ENCODE results near the gene NRAS.

Gene NRAS

DNA sequence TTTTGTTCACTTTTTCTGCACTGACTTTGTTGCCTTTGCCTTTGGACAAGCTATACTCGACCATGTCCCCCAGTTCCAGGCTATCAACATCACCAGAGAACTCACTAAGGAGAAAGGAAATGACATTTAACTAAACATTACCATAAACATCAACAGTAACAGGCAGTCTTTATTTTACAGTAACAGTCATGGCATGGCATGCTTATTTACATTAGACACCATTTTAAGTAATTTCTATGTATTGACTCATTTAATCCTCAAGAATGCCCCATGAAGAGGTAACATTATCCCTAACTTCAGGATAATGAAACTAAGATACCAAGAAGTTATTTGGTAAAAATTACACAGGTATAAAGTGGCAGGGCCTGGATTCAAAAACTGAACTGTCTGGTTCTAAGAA, 8.7 kb upstream of the NRAS start:
- no peak for DNase-seq

DNA sequence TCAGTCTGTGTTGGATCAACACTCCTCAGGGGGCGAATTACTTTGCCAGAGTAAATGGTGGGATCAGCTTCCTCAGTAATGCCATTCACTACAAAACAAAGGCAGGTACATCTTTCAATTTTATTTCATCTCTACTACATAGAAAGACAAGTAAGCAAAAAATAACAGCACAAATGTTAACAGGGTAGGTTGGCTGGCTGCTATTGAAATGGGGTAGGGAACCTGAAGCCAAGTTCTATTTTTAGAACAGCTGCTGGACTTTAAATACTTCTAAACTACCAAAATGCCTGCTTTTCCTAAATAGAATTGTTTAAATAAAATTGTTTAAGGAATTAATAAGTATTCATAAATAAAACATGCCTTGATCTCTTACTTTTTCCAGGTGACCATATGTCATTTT, 7.3 kb upstream of the NRAS start:
- no peak for DNase-seq

DNA sequence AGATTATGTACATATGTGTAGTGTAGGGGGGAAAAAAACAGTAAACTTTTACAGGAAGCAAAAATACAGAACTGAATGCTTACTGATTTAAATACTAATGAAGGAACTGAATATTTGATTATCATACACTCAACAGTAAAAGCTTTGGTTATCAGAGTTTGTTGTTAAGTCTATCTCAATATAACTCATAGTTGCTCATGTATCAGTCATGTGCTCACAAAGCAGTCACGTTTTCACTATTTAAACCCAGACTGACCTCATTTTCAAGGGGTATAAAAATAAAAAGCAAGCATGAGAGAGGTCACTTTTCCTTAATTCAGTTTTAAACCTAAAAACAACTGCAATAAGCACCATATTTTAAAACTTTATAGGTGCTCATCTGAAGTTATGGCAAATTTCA, 6.9 kb upstream of the NRAS start:
- DNase-seq, result no peak

DNA sequence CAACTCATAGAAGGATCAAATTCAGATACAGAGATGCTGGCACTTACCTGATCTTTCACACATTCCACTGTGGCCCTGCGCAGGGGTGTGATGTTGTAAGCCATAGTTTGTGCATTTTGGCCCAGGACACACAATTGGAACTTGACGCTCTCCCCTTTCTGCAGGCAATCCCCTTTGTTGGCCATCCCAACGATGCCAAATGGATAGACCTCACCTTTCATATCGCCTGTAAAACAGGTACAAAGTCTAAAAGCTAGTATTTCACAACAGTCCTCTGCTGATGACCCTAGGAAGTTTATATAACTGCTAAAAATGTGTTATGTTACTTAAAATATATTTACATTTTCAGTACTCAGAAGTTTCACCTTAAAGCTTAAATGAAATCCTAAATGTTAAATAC, 3.9 kb upstream of the NRAS start:
- no peak for DNase-seq

DNA sequence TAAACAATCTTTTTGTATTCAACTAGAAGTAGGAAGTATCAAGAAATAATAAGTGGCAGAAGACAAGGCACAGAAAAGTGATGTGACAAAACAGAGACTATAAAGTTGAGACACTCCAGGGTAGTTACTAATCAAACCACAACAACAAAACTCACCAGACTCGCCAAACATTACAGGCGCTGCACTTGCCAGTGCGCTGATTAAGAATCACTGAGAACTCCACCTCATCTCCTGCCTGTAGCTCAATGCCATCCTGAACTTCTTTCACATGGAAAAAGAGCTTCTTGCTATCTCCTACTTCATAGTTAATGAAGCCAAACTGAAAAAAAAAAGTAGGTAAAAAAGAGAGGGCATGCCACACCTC, 2.8 kb upstream of the NRAS start:
- no peak for DNase-seq

DNA sequence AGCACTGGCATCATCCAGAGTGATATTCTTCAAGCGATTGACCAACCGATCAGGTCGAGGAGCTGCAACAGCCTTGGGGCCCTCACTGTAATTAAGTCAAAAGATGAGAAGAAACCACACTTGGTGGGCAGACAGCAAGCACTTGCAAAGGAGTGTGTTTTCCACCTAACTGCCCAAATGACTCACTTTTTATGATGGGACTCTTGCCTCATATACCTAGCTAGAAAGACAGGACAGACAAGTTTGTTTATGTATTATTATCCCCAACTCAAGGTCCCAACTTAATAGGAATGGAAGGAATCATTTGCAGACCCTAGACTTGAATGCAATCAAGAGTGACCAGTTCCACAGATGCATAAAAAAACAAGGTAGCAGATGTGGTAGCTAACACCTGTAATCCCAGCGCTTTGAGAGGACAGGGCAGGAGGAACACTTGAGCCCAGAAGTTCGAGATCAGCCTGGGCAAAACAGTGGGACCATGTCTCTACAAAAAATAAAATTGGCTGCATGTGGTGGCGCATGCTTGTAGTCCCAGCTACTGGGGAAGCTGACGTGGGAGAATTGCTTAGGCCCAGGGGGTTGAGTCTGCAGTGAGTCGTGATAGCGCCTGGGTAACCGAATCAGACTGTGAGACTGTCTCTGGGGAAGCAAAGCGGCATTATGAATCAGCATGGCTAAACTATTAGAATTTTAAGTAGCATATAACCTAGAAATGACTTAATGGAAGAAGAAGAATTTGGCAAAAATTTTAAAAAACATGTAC, 2.3 kb upstream of the NRAS start:
- DNase-seq, result no peak

DNA sequence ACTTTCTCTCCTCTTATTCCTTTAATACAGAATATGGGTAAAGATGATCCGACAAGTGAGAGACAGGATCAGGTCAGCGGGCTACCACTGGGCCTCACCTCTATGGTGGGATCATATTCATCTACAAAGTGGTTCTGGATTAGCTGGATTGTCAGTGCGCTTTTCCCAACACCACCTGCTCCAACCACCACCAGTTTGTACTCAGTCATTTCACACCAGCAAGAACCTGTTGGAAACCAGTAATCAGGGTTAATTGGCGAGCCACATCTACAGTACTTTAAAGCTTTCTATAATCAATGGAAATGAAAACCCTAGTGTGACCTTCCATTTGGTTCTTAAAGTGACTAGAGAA, 643 bp downstream of the NRAS start:
- DNase-seq, result no peak

DNA sequence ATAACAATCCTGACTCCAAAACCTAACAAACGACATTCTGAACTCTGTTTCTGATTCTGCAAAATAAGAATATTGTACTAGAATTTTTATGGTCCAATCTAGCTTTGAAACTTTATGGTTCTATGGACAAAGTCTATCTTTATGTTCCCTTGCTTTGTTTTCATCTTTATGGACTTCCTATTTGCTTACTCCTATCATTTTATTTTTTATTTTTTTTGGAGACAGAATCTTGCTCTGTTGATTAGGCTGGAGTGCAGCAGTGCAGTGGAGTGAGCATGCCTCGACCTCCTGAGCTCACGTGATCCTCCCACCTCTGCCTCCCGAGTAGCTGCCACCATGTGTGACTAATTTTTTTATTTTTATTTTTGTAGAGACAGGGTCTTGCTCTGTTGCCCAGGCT, 3.6 kb downstream of the NRAS start:
- DNase-seq, result no peak

DNA sequence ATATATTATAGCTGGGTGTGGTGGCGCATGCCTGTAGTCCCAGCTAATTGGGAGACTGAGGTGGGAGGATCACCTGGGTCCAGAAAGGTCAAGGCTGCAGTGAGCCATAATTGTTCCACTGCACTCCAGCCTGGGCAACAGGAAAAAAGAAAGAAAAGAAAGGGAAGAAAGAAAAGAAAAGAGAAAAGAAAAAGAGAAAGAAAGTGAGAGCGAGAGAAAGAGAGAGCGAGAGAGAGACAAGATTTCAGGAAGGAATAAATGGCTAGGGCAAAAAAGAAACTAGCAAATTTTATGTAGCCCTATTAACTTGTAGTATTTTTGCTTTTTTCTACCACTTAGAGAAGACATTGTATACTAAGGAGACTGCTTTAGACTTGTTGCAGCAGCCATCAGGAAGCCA, 6.2 kb downstream of the NRAS start:
- no peak for DNase-seq

DNA sequence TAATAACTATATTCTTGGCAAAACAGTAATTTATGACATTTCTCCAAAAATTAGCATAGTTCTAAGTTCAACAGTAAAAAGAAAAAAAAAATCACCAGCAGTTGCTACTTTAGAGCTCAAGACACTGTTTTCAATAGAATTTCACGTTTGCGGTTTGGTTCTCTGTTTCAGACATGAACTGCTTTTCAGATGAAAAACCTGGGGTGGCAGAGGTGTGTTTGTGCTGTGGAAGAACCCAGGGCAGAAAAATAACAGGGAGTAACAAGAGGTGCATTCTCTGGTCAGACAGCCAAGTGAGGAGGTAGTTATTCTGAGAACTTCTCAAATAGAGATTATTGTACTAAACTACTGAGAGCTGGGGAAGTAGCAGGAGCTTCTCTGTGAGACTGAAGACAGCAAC, 9.0 kb downstream of the NRAS start:
- DNase-seq, result no peak

DNA sequence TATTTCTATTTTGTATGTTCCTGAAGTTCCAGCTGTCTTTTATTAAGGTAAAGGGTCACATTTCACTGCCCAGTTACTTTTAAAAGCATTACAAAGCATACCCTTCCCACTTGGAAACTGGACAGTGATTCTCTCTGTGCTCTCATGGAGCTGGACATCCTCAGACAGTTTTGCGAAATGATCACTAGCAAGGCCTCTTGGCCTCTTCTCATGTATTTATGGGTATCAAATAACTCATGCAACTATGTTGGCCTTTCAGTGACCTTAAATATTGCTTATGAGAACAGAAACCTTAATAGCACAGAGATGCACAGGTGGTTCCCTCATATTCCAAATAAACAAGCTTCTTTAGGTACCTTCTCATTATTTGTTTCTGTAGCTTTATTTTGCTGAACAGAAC, 13.3 kb downstream of the NRAS start:
- DNase-seq, result no peak

DNA sequence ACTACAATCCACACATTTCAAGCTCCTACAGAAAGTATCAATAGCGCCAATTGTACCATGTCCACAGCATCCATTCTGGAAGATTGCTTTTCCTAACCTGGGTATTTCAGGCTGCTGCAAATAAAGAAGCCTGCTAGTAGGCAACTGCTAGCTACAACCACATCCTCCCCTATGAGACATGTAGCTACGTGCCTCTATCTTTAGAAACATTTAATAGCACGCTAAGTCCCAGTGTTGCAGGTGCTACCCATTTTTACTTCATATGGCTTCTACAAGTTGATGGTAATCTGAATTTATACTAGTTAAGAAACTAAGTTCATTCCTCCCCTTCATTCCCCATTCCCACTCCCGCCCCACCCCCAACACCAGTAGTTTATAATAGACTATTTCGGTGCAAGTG, 13.8 kb downstream of the NRAS start:
- no peak for DNase-seq

DNA sequence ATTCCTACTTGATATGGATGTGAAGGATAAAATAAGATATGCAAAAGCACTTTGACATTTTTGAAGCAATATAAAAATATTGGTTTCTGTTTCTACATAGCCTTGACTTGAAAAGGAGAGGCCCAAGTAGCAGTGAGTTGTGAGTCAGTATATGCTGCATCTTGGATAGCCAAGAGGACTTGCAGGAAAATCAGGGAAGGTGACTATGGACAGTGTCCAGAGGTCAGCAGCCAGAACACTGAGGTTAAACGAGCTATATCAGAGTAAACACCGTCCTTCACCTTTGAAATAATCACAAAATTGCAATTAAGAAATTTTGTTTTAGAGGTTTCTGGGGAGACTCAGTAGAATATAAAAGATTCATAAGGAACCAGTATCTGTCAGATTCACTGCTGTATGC, 14.6 kb downstream of the NRAS start:
- no peak for DNase-seq

DNA sequence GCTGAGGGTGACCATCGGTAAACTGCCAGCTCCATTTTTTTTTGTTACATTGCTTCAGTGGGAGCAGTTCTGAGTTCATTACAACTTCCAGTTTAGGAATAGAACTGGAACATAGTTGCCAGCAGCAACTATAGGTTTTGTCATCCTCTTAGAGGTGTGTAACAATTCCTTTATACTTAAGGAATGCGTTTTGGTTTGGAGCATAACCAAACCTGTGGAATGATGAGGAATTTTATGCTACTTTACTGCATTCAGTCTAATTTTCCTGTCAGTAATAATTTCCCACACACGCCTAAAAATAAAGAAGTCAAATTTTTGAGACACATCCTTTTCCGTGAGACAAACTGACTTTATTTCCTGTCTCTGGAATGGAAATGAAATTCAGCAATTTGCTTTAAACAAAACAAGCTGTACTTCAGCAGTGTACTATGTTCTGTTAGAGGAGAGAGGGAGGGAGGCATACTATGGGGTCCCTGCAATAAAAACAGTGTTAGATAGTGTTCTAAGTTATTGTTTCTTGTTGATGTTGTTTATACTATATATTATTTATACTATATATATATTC, 16.5 kb downstream of the NRAS start:
- DNase-seq, result no peak

DNA sequence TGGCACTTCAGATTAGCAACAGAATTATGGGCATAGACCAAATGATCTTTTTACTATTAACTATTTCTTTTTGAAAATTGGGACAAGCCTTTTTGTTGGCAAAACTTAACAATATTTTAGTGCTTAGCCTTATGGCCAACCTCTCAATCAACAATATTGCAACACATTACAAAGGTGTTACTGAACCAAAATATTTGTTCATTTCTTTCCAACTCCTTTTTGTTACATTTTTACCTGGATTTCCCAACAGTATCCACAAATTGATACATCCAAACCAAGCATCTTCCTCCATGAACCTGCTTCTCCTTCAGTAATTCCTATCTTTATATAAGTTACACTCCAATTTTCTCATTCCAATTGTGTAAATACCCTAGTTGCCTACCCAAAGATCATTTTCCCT, 19.8 kb downstream of the NRAS start:
- DNase-seq, result no peak

DNA sequence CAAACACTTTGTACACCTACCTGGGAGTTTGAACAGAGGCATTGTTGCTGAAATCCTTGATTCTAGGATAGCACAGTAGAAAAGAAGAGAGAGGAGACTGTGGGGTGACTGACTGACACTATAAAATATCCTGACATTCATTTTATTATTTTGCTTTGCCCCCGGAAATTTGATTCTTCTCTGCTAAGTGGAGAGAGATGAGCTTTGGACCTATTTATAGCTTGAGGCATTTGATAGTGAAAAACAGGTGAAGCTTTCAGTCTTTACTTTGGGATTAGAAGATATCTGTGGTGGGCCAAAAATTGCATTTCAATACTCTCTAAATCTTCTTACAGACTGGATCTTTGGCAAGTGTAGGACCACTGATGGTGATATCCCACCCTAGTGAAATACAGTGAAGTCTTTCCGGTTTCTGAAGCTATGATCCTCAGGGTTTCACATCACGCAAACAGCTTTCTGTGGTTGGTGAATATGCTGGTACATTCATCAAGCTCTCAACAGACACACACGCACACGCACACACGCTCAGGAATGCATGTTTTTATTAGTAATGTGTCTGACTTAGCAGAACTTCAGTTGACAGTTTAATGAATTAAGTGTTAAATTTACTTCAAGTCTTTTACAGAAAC, 21.0 kb downstream of the NRAS start, which contains the start of gene AMPD1:
Gene AMPD1, minus strand, starts transcription at position 117 of the 629 bp plus-strand sequence. Its CDS starts 75 bp downstream, at position 42.
- DNase-seq, result no peak

DNA sequence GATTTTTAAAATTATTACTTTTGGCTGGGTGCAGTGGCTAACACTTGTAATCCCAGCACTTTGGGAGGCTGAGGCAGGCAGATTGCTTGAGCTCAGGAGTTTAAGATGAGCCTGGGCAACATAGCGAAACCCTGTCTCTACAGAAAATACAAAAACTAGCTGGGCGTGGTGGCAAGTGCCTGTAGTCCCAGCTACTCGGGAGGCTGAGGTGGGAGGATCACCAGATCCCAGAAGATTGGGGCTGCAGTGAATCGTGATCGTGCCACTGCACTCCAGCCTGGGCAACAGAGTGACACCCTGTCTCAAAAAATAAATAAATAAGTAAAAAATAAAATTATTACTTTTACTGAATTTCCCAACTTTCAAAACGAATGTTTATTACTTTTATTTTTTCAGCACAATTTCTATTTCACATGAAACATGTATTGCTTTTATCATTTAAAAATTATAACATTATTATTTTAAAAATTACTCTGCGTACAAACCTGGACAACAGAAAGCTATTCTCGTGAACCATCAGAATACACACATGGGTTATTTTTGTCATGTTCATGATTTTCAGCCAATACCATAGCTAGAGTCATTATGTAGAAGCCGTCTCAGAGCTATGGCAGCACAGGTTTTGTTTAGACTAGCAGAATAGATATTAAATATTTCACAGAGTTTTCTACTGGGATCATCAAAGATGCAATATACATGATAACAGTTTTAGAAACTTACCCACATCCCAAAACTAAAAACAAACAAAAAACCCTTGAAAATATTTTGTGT, 21.8 kb downstream of the NRAS start:
- DNase-seq, result no peak

DNA sequence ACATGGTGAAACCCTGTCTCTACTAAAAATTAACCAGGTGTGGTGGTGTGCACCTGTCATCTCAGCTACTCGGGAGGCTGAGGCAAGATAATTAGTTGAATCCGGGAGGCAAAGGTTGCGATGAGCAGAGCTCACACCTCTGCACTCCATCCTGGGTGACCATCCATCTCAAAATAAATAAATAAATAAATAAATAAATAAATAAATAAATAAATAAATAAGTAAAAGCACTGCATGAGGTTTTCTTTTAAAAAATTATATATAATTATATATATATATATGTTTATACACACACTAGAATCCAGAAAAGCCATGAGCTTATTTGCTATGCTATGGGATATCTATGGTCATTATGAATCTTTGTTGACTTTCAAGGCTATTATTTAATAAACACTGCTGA, 23.6 kb downstream of the NRAS start:
- no peak for DNase-seq

DNA sequence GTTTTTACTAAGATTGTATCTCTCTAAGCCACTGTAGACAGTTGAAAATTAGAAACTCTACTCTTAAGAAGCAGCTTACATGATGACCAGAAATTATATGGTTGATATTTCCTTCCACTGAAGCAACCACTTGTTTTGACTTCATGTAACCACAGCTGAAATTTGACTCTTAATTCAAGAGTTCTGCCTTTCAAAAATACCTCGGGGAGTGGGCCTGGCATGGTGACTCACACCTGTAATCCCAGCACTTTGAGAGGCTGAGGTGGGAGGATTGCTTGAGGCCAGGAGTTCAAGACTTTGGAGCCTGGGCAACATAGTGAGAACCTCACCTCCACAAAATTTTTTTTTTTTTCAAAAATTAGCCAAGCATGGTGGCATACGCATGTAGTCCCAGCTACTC, 25.5 kb downstream of the NRAS start:
- no peak for DNase-seq

DNA sequence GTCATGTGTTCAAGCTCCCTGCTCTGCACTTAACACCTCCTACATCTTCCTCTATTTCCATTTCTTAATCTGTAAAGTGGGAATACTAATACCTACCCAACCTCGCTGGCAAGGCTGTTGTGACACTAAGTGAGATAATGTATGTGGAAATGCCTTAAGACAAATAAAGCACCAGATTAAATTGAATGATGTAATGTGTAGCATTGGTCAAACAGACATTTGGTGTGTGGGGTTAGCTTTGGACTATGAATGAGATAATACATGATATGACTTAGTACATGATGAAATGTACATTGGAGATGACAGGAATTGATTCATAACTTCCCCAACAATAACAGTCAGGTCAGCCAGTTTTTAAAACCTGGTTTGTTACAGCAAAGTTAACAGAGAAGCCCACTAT, 26.4 kb downstream of the NRAS start:
- no peak for DNase-seq

DNA sequence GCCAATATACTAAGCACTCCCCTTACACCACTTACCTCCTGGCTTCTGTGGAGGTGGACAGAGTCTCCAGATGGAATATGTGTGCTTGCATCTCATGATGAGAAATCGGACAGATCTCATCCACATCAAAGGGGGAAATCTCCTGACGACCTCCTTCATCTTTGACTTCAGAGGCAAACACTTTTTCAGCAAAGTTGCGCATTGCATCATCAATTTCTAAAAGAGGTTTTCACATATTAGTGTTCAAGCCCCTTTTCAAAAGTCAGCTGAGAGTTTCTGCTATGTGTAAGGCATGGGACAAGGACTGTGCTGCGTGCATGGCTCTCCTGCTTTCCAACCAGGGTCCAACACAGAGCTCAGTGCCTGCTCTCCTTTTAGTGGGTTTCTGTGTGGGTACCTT, 28.0 kb downstream of the NRAS start:
- DNase-seq, result no peak

DNA sequence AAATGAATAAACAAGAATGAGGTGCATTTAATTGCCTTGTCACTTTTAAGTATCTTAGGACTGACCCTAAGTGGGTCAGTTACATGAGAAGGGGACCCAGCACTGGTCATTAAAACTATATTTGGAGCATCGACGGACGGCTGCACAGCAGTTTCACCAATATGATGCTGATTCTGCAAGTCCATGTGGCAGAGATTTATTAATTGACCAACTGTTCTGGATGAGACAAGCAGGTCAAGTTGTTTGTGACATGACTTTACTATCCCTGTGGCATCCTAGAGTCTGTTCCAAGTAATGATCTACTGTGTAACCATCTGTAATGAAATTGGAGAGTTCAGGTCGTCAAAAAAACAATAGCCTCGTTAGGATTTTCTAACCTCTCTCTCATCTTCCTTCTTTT, 30.7 kb downstream of the NRAS start:
- DNase-seq, result no peak

DNA sequence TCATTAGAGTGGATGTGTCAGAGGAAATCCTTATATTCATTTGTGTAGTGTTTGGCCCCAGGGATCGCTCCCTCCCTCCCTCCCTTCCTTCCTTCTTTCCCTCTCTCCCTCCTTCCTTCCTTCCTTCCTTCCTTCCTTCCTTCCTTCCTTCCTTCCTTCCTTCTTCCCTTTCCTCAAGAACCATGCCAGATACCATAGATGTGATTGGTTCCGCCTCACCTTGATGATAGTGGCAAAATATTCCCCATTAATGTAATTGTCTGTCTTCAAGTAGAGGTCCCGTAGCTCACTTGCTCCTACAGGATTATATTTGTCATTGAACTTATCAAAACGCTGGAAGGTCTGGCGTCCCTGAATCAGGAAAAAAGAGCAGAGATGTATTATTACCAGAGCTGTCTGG, 38.9 kb downstream of the NRAS start:
- no peak for DNase-seq

DNA sequence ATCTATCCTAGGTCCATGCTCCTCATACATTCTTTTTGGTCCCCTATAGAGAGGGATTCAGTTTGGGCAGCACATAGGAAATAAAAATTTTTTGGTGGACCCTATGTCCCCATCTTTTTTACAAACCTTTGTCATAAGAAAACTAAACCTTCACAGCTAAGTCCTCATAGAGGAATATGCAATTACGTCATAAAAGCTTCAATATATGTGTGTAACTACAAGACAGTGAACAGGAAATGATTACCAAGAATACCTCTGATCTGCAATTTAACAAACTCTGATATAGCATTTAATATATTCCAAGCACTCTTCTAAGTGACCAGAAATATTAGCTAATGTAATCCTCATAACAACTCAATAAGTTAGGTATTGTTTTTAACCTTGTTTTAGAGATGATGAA, 40.5 kb downstream of the NRAS start:
- no peak for DNase-seq
